GM10847 (cell line): Measurements from ENCODE around the gene SAMD4A.

Experiments
- POLR2A ChIP-seq: IDR thresholded peaks from 2 replicates; pipeline ENCODE4 v1.6.1; 2011; ENCODE audit not compliant: insufficient read length; ENCODE audit errors: extremely low read depth

The SAMD4A gene

GRCh38 chr14:54577494-54577893, 10.6 kb downstream of the SAMD4A start:
- TF ChIP-seq POLR2A = no peak

GRCh38 chr14:54577977-54578376, 11.0 kb downstream of the SAMD4A start:
- TF ChIP-seq POLR2A = no peak

- no peak for TF ChIP-seq POLR2A
These were observed 12.7 kb downstream of the SAMD4A start for GRCh38 chr14:54579621-54580020.

GRCh38 chr14:54580933-54581332, 14.0 kb downstream of the SAMD4A start:
- TF ChIP-seq POLR2A = no peak

- TF ChIP-seq POLR2A = no peak
These were observed 15.4 kb downstream of the SAMD4A start for GRCh38 chr14:54582334-54582733.

- no peak for TF ChIP-seq POLR2A
These were observed 17.2 kb downstream of the SAMD4A start for GRCh38 chr14:54584097-54584496.

GRCh38 chr14:54585214-54585613, 18.3 kb downstream of the SAMD4A start:
- no peak for TF ChIP-seq POLR2A

- no peak for TF ChIP-seq POLR2A
These were observed 22.1 kb downstream of the SAMD4A start for GRCh38 chr14:54589076-54589475.

GRCh38 chr14:54589843-54590242, 22.9 kb downstream of the SAMD4A start:
- TF ChIP-seq POLR2A = no peak

GRCh38 chr14:54590481-54590880, 23.6 kb downstream of the SAMD4A start:
- no peak for TF ChIP-seq POLR2A

GRCh38 chr14:54591461-54591860, 24.5 kb downstream of the SAMD4A start:
- TF ChIP-seq POLR2A = no peak

GRCh38 chr14:54591866-54592265, 24.9 kb downstream of the SAMD4A start:
- no peak for TF ChIP-seq POLR2A

GRCh38 chr14:54593860-54594259, 26.9 kb downstream of the SAMD4A start:
- no peak for TF ChIP-seq POLR2A

GRCh38 chr14:54594537-54594936, 27.6 kb downstream of the SAMD4A start:
- no peak for TF ChIP-seq POLR2A

GRCh38 chr14:54597795-54598443, 31.0 kb downstream of the SAMD4A start:
- TF ChIP-seq POLR2A = no peak

- no peak for TF ChIP-seq POLR2A
These were observed 33.2 kb downstream of the SAMD4A start for GRCh38 chr14:54599966-54600716.

GRCh38 chr14:54600717-54601109, 33.8 kb downstream of the SAMD4A start:
- no peak for TF ChIP-seq POLR2A
